H9 (cell line): ENCODE results near the gene CCDC182. TPM values are rescaled to one million over a fixed set of nuclear protein-coding genes. Genes with fewer than 3 reads are reported as not detected.

ENCODE experiments used
- DNase-seq: peaks from one replicate; pipeline ENCODE4 v3.0.0-alpha.2; 2017
- H2AFZ ChIP-seq: one replicate; pipeline ENCODE4 v1.6.1; 2013; ENCODE audit warnings: mild to moderate bottlenecking, low read length, control low read depth, moderate library complexity
- H2AK5ac ChIP-seq: 2 replicates; pipeline ENCODE4 v1.6.1; 2013; ENCODE audit warnings: low read length, control low read depth, mixed read lengths; ENCODE audit not compliant: insufficient read length
- H2BK120ac ChIP-seq: one replicate; pipeline ENCODE4 v1.6.1; 2013; ENCODE audit warnings: low read depth, mild to moderate bottlenecking, low read length, control low read depth, inconsistent platforms; ENCODE audit not compliant: poor library complexity, severe bottlenecking
- H2BK12ac ChIP-seq: 2 replicates; pipeline ENCODE4 v1.6.1; 2013; ENCODE audit warnings: low read length, control low read depth, mixed read lengths, low read depth; ENCODE audit not compliant: insufficient read length
- H2BK15ac ChIP-seq: 2 replicates; pipeline ENCODE4 v1.6.1; 2013; ENCODE audit warnings: low read depth, low read length, control low read depth
- H2BK20ac ChIP-seq: one replicate; pipeline ENCODE4 v1.6.1; 2013; ENCODE audit warnings: low read depth, mild to moderate bottlenecking, low read length, control low read depth, inconsistent platforms; ENCODE audit not compliant: poor library complexity, severe bottlenecking
- H2BK5ac ChIP-seq: 2 replicates; pipeline ENCODE4 v1.6.1; 2013; ENCODE audit warnings: low read length, control low read depth, mixed read lengths; ENCODE audit not compliant: insufficient read length
- H3K14ac ChIP-seq: 2 replicates; pipeline ENCODE4 v1.6.1; 2013; ENCODE audit warnings: low read length, control low read depth; ENCODE audit not compliant: insufficient read depth
- H3K18ac ChIP-seq: 2 replicates; pipeline ENCODE4 v1.6.1; 2013; ENCODE audit warnings: low read depth, mild to moderate bottlenecking, mixed read lengths, low read length, control low read depth; ENCODE audit not compliant: insufficient read length
- H3K23ac ChIP-seq: 2 replicates; pipeline ENCODE4 v1.6.1; 2013; ENCODE audit warnings: low read length, control low read depth, mixed read lengths, low read depth; ENCODE audit not compliant: insufficient read length
- H3K23me2 ChIP-seq: 2 replicates; pipeline ENCODE4 v1.6.1; 2013; ENCODE audit warnings: low read depth, mild to moderate bottlenecking, mixed read lengths, low read length, control low read depth; ENCODE audit not compliant: insufficient read length, poor library complexity, severe bottlenecking
- H3K27ac ChIP-seq: 2 replicates; pipeline ENCODE4 v1.5.1; 2013; ENCODE audit warnings: low read length, control low read depth, mixed read lengths, low read depth; ENCODE audit not compliant: insufficient read length
- H3K27me3 ChIP-seq: 2 replicates; pipeline ENCODE4 v1.6.1; 2013; ENCODE audit warnings: low read length, control low read depth, inconsistent platforms; ENCODE audit not compliant: insufficient read depth
- H3K4ac ChIP-seq: 2 replicates; pipeline ENCODE4 v1.6.1; 2013; ENCODE audit warnings: low read depth, mild to moderate bottlenecking, control low read depth, inconsistent platforms, low read length, moderate library complexity
- H3K4me1 ChIP-seq: 2 replicates; pipeline ENCODE4 v1.6.1; 2013; ENCODE audit warnings: low read length, control low read depth, inconsistent platforms; ENCODE audit not compliant: insufficient read depth
- H3K4me2 ChIP-seq: 2 replicates; pipeline ENCODE4 v1.6.1; 2013; ENCODE audit warnings: low read length, control low read depth, mixed read lengths; ENCODE audit not compliant: insufficient read length, insufficient read depth
- H3K56ac ChIP-seq: 2 replicates; pipeline ENCODE4 v1.6.1; 2013; ENCODE audit warnings: low read depth, mild to moderate bottlenecking, mixed read lengths, low read length, control low read depth; ENCODE audit not compliant: insufficient read length
- H3K79me1 ChIP-seq: 2 replicates; pipeline ENCODE4 v1.6.1; 2013; ENCODE audit warnings: low read depth, mild to moderate bottlenecking, moderate library complexity, low read length, control low read depth, inconsistent platforms; ENCODE audit not compliant: insufficient read depth, poor library complexity, severe bottlenecking
- H3K79me2 ChIP-seq: 2 replicates; pipeline ENCODE4 v1.6.1; 2013; ENCODE audit warnings: low read length, control low read depth, inconsistent platforms; ENCODE audit not compliant: insufficient read depth
- H3K9ac ChIP-seq: 2 replicates; pipeline ENCODE4 v1.6.1; 2013; ENCODE audit warnings: low read length, control low read depth, mixed read lengths; ENCODE audit not compliant: insufficient read length; ENCODE audit errors: extremely low read depth
- H3K9me3 ChIP-seq: one replicate; pipeline ENCODE4 v1.6.1; 2013; ENCODE audit warnings: low read depth, low read length, inconsistent platforms; ENCODE audit not compliant: control insufficient read depth
- H3T11ph ChIP-seq: one replicate; pipeline ENCODE4 v1.6.1; 2013; ENCODE audit warnings: mild to moderate bottlenecking, low read length, control low read depth, inconsistent platforms
- H4K20me1 ChIP-seq: one replicate; pipeline ENCODE4 v1.6.1; 2013; ENCODE audit not compliant: control insufficient read depth, insufficient read length, insufficient read depth
- H4K5ac ChIP-seq: 2 replicates; pipeline ENCODE4 v1.6.1; 2013; ENCODE audit warnings: low read depth, mild to moderate bottlenecking, mixed read lengths, low read length, control low read depth; ENCODE audit not compliant: insufficient read length
- H4K8ac ChIP-seq: replicated peaks from 2 replicates; pipeline ENCODE4 v1.6.1; 2013; ENCODE audit warnings: low read length, control low read depth, mixed read lengths, low read depth; ENCODE audit not compliant: insufficient read length
- H4K91ac ChIP-seq: 2 replicates; pipeline ENCODE4 v1.6.1; 2013; ENCODE audit warnings: low read depth, mild to moderate bottlenecking, moderate library complexity, mixed read lengths, low read length, control low read depth; ENCODE audit not compliant: insufficient read length
- H3K27ac Mint-ChIP-seq, 3 experiments: 2 replicates in 2 of 3; 3 replicates in 1 of 3; pipeline ENCODE4 v1.8.0; 2020 to 2021; ENCODE audit warnings: mixed read lengths in 3 of 3, mild to moderate bottlenecking in 1 of 3, moderate library complexity in 1 of 3
- H3K27me3 Mint-ChIP-seq: 2 replicates; pipeline ENCODE4 v1.8.0; 2021; ENCODE audit warnings: low read depth, mild to moderate bottlenecking, moderate library complexity, mixed read lengths
- H3K36me3 Mint-ChIP-seq, 3 experiments: 2 replicates in 2 of 3; 3 replicates in 1 of 3; pipeline ENCODE4 v1.8.0; 2020 to 2021; ENCODE audit warnings: low read depth in 3 of 3, mixed read lengths in 3 of 3; ENCODE audit not compliant: insufficient read depth in 1 of 3
- H3K4me1 Mint-ChIP-seq, 2 experiments: 2 replicates each; pipeline ENCODE4 v1.8.0; 2020; ENCODE audit warnings: mixed read lengths in 2 of 2
- H3K4me3 Mint-ChIP-seq, 2 experiments: 2 replicates in 1 of 2; 3 replicates in 1 of 2; pipeline ENCODE4 v1.8.0; 2020 to 2021; ENCODE audit warnings: mild to moderate bottlenecking in 2 of 2, mixed read lengths in 2 of 2, moderate library complexity in 1 of 2
- H3K9me3 Mint-ChIP-seq, 2 experiments: 2 replicates in 1 of 2; 3 replicates in 1 of 2; pipeline ENCODE4 v1.8.0; 2020; ENCODE audit warnings: mild to moderate bottlenecking in 2 of 2, mixed read lengths in 2 of 2, moderate library complexity in 1 of 2
- CTCF ChIP-seq: fragments of 200-600 bp; sonication (generic); conservative IDR thresholded peaks from 3 replicates; pipeline ENCODE4 v1.8.0; 2021; ENCODE audit warnings: antibody characterized with exemption, mild to moderate bottlenecking
- WGBS: extraction: QIAGEN DNeasy Blood & Tissue Kit; methylation state at CpG from one replicate; pipeline ENCODE4 v1.1.7; 2013; ENCODE audit warnings: missing lambda C conversion rate, low lambda C conversion rate, mixed read lengths; ENCODE audit not compliant: insufficient read length; ENCODE audit errors: extremely low coverage; 5-methylcytosine and 5-hydroxymethylcytosine counted together
- total RNA-seq: library from RNA; stranded (reverse); gene quantifications from 2 replicates; pipeline ENCODE4 v1.2.1, GENCODE V29; 2021

The CCDC182 gene
- total RNA-seq, 1 experiment from 2014 or later = not detected

GRCh38 chr17:57723427-57724025, 21.6 kb downstream of the CCDC182 start:
- H3K4me3 Mint-ChIP-seq = no peak overlapping the region
- no CpG with 5 or more reads among the region's 13 CpGs for WGBS

More at GRCh38 chr17:57723427-57724025, 21.6 kb downstream of the CCDC182 start:
- H3K56ac ChIP-seq = no peak overlapping the region
- no peak overlapping the region for H3T11ph ChIP-seq
- no peak overlapping the region for H3K4ac ChIP-seq
- H3K23ac ChIP-seq = no peak overlapping the region
- no peaks in the 10 kb centered on the region for H4K20me1 ChIP-seq
- no peak overlapping the region for H2AFZ ChIP-seq
- H3K9me3 ChIP-seq = no peaks in the 10 kb centered on the region
- no peak overlapping the region for H2BK120ac ChIP-seq
- H3K27me3 Mint-ChIP-seq = peaks cover 20% of the 10 kb centered on the region
- no peak overlapping the region for H2BK5ac ChIP-seq
- H3K79me1 ChIP-seq = no peaks in the 10 kb centered on the region
- H3K4me2 ChIP-seq = no peak overlapping the region
- no peak overlapping the region for H3K27ac ChIP-seq
- H3K27me3 ChIP-seq = no peaks in the 10 kb centered on the region
- 0 out of 4 replicates have a peak, but pooled peaks cover 0 to 5% of the 10 kb centered on the region in 2 experiments for H3K4me1 Mint-ChIP-seq
- H2BK12ac ChIP-seq = no peak overlapping the region
- DNase-seq = no peak
- no peaks in the 10 kb centered on the region for H3K23me2 ChIP-seq
- H3K9me3 Mint-ChIP-seq = no peaks in the 10 kb centered on the region
- no peak overlapping the region for H2BK15ac ChIP-seq
- H3K36me3 Mint-ChIP-seq = no peaks in the 10 kb centered on the region
- TF ChIP-seq CTCF = no peak
- no peak overlapping the region; a peak in 1 of 7 replicates for H3K27ac Mint-ChIP-seq
- H4K5ac ChIP-seq = no peak overlapping the region
- H2BK20ac ChIP-seq = no peak overlapping the region
- H3K4me1 ChIP-seq = no peaks in the 10 kb centered on the region
- H3K14ac ChIP-seq = no peak overlapping the region
- H3K9ac ChIP-seq = no peak overlapping the region
- H2AK5ac ChIP-seq = no peak overlapping the region
- no peaks in the 10 kb centered on the region for H3K79me2 ChIP-seq
- H4K8ac ChIP-seq = no peak overlapping the region
- no peak overlapping the region for H3K18ac ChIP-seq
- no peak overlapping the region for H4K91ac ChIP-seq
